IMR-90 (cell line): ENCODE data around the gene ING3. TPM values are rescaled to one million over a fixed set of nuclear protein-coding genes. Genes with fewer than 3 reads are reported as not detected.

ENCODE experiments used
- ATAC-seq: fragments of 200-7000 bp; cut with Tn5 transposase; 2 replicates; pipeline ENCODE4 v1.9.1; 2020; ENCODE audit warnings: low read depth, mild to moderate bottlenecking, moderate library complexity
- BruUV-seq: library from RNA; stranded (reverse); fragments of 400-500 nt; replicated peaks from 2 replicates; lab custom pipeline; 2021; lab: Mats Ljungman, UMichigan
- CTCF ChIA-PET: fragments of 300-600 bp; formaldehyde crosslinking; extraction: SDS; loops from one replicate; lab custom pipeline; 2021; ENCODE audit warnings: antibody characterized with exemption; lab: Yijun Ruan, JAX
- POLR2A ChIA-PET: fragments of 300-600 bp; sonication (Branson Sonifier 250); formaldehyde crosslinking; loops from one replicate; lab custom pipeline; 2022; ENCODE audit warnings: antibody characterized with exemption; ENCODE audit not compliant: unreplicated experiment; lab: Charles Lee
- DNase-seq: peaks from one replicate; pipeline ENCODE4 v3.0.0; 2013
- H2AFZ ChIP-seq: replicated peaks from 2 replicates; pipeline ENCODE3; 2013; ENCODE audit warnings: low read length, mild to moderate bottlenecking; ENCODE audit not compliant: poor library complexity
- H2AK5ac ChIP-seq: 2 replicates; pipeline ENCODE4 v1.6.1; 2013; ENCODE audit warnings: low read depth, low read length, inconsistent platforms
- H2AK9ac ChIP-seq: replicated peaks from 2 replicates; pipeline ENCODE3; 2013; ENCODE audit warnings: mild to moderate bottlenecking, low read depth, low read length, moderate library complexity; ENCODE audit not compliant: poor library complexity
- H2BK120ac ChIP-seq: 2 replicates; pipeline ENCODE4 v1.6.1; 2013; ENCODE audit warnings: low read depth, low read length, inconsistent platforms
- H2BK15ac ChIP-seq: 3 replicates; pipeline ENCODE4 v1.6.1; 2013; ENCODE audit warnings: low read depth, low read length, inconsistent platforms
- H2BK20ac ChIP-seq: 2 replicates; pipeline ENCODE4 v1.6.1; 2013; ENCODE audit warnings: low read depth, mild to moderate bottlenecking, inconsistent platforms, low read length, moderate library complexity
- H2BK5ac ChIP-seq: 2 replicates; pipeline ENCODE4 v1.6.1; 2013; ENCODE audit warnings: mild to moderate bottlenecking, low read depth, low read length, inconsistent platforms; ENCODE audit not compliant: poor library complexity, severe bottlenecking
- H3K14ac ChIP-seq: replicated peaks from 2 replicates; pipeline ENCODE4 v1.6.1; 2013; ENCODE audit warnings: low read depth, low read length, inconsistent platforms
- H3K18ac ChIP-seq: 2 replicates; pipeline ENCODE4 v1.6.1; 2013; ENCODE audit warnings: low read depth, low read length, control low read depth
- H3K23ac ChIP-seq: 2 replicates; pipeline ENCODE4 v1.6.1; 2013; ENCODE audit warnings: low read depth, low read length, inconsistent platforms
- H3K27ac ChIP-seq: 2 replicates; pipeline ENCODE4 v1.5.1; 2013; ENCODE audit warnings: mild to moderate bottlenecking, control low read depth, low read length; ENCODE audit not compliant: insufficient read depth
- H3K27me3 ChIP-seq: 2 replicates; pipeline ENCODE4 v1.6.1; 2013; ENCODE audit warnings: low read length; ENCODE audit not compliant: control insufficient read depth, insufficient read depth
- H3K36me3 ChIP-seq: 2 replicates; pipeline ENCODE4 v1.6.1; 2013; ENCODE audit warnings: low read length, mixed read lengths; ENCODE audit not compliant: control insufficient read depth, insufficient read depth
- H3K4ac ChIP-seq: 2 replicates; pipeline ENCODE4 v1.6.1; 2013; ENCODE audit warnings: low read depth, low read length, inconsistent platforms
- H3K4me1 ChIP-seq: 2 replicates; pipeline ENCODE4 v1.6.1; 2013; ENCODE audit warnings: low read length, mixed read lengths; ENCODE audit not compliant: control insufficient read depth, insufficient read depth
- H3K4me2 ChIP-seq: 2 replicates; pipeline ENCODE4 v1.6.1; 2013; ENCODE audit warnings: low read depth, mild to moderate bottlenecking, control low read depth, low read length, moderate library complexity
- H3K4me3 ChIP-seq: 2 replicates; pipeline ENCODE4 v1.5.1; 2013; ENCODE audit warnings: low read depth, mild to moderate bottlenecking, control low read depth, low read length, moderate library complexity; ENCODE audit not compliant: insufficient read depth
- H3K56ac ChIP-seq: 2 replicates; pipeline ENCODE4 v1.6.1; 2013; ENCODE audit warnings: low read length, inconsistent platforms; ENCODE audit not compliant: insufficient read depth; ENCODE audit errors: extremely low read depth
- H3K79me1 ChIP-seq, 2 experiments: 2 replicates each; pipeline ENCODE4 v1.6.1; 2013; ENCODE audit warnings: low read length in 2 of 2, inconsistent platforms in 1 of 2, low read depth in 1 of 2
- H3K9ac ChIP-seq: 2 replicates; pipeline ENCODE4 v1.6.1; 2013; ENCODE audit warnings: low read depth, low read length, control low read depth
- H3K9me1 ChIP-seq: 2 replicates; pipeline ENCODE4 v1.6.1; 2013; ENCODE audit warnings: low read length, inconsistent platforms; ENCODE audit not compliant: insufficient read depth
- H3K9me3 ChIP-seq: 2 replicates; pipeline ENCODE4 v1.6.1; 2013; ENCODE audit warnings: low read length; ENCODE audit not compliant: control insufficient read depth, insufficient read depth
- H4K20me1 ChIP-seq: 2 replicates; pipeline ENCODE4 v1.6.1; 2013; ENCODE audit warnings: low read length, inconsistent platforms; ENCODE audit not compliant: insufficient read depth
- H4K5ac ChIP-seq: 2 replicates; pipeline ENCODE4 v1.6.1; 2013; ENCODE audit warnings: mild to moderate bottlenecking, low read depth, low read length, control low read depth
- H4K8ac ChIP-seq, 2 experiments: 2 replicates each; pipeline ENCODE4 v1.6.1; 2013; ENCODE audit warnings: low read depth in 2 of 2, low read length in 2 of 2, control low read depth in 1 of 2, inconsistent platforms in 1 of 2
- H4K91ac ChIP-seq: 2 replicates; pipeline ENCODE4 v1.6.1; 2013; ENCODE audit warnings: low read depth, low read length, inconsistent platforms; ENCODE audit not compliant: insufficient read depth
- FOS ChIP-seq: fragments of 150-350 bp; IDR thresholded peaks from 2 replicates; pipeline ENCODE4 v1.6.1; 2016; ENCODE audit warnings: low read depth, low read length
- MAZ ChIP-seq: IDR thresholded peaks from 2 replicates; pipeline ENCODE4 v1.6.1; 2012; ENCODE audit warnings: low read depth, mild to moderate bottlenecking, low read length, improper control_type of control experiment, moderate library complexity, borderline replicate concordance
- MXI1 ChIP-seq: IDR thresholded peaks from 2 replicates; pipeline ENCODE4 v1.6.1; 2012; ENCODE audit warnings: low read depth, mild to moderate bottlenecking, low read length, moderate library complexity, borderline replicate concordance
- RCOR1 ChIP-seq: IDR thresholded peaks from 2 replicates; pipeline ENCODE4 v1.6.1; 2012; ENCODE audit warnings: mild to moderate bottlenecking, low read length, improper control_type of control experiment; ENCODE audit not compliant: insufficient replicate concordance
- USF2 ChIP-seq: fragments of 150-350 bp; IDR thresholded peaks from 2 replicates; pipeline ENCODE4 v1.6.1; 2017; ENCODE audit warnings: mild to moderate bottlenecking, antibody characterized with exemption, low read length, low read depth
- WGBS, 2 experiments: methylation state at CpG; one replicate each; pipeline versions ENCODE4 v1.1.5 to v1.1.7; 2013; ENCODE audit warnings: missing lambda C conversion rate in 2 of 2; ENCODE audit not compliant: insufficient read length in 1 of 2; ENCODE audit errors: extremely low coverage in 2 of 2; 5-methylcytosine and 5-hydroxymethylcytosine counted together
- dilution Hi-C: fragments of 300-500 bp; cut with HindIII; formaldehyde crosslinking; loops from one replicate; pipeline ENCODE4 v1.14.3; 2018; ENCODE audit warnings: low sequenced_read_pairs; ENCODE audit not compliant: unreplicated experiment
- in situ Hi-C: fragments of 300-500 bp; cut with MboI; formaldehyde crosslinking; loops from 3 replicates; pipeline ENCODE4 v1.14.3; 2019; ENCODE audit warnings: low sequenced_read_pairs, inconsistent platforms, mixed read lengths
- intact Hi-C: fragments of 100-400 bp; cut with micrococcal nuclease; formaldehyde crosslinking; loops from 2 replicates; pipeline ENCODE4 v1.10.0; 2022
- polyA plus RNA-seq, 3 experiments: library from polyadenylated mRNA; depleted of rRNA; stranded (reverse); fragments of >200 nt; gene quantifications; 2 replicates each; pipeline ENCODE4 v1.2.3, GENCODE V29; 2012; ENCODE audit warnings: low replicate concordance in 1 of 3
- total RNA-seq: library from RNA; depleted of rRNA; stranded (reverse); fragments of >200 nt; gene quantifications from 2 replicates; pipeline ENCODE4 v1.2.3, GENCODE V29; 2012

The ING3 gene
- total and polyA plus RNA-seq, 2 of the 4 experiments (the other 2 are of a cell fraction): 7.2 to 11.3 TPM

DNA sequence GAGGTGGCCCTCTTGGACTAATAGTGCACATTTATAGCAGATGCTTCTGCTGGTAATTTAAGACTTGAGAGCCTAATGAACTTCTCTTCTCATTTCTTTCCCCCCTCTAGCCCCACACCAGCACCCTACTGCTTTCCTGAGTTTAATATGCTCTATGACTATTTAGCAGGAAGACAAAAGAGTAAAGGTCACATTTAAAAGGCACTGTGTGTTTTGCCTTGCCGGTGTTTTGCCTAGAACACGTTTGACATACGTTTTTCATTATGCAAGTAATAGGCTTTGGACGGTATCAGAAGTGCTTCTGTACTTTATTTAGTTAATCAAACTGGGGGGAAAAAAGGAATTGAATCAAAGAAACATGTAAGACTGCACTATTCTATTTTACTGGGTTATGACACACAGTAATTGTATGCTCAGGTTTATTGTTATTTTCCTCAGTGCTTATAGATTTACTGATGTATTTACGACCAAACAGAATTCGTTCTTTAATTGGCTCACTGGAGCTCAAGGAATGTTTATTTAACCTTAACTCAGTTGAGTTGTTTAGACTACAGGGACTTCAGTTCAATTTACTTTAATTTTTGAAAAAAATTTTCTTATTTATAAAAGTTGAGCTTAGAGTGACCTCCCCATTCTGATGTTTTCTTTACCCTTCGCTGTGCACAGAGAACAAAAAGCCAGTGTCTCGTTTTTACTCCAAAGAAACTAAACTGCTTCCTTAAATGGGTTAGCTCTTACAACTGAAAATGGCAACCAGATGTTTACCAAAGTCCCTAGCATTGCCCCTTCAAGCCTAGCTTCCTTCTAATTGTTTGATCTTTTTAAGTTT, 73.3 kb downstream of the ING3 start:
- Histone ChIP-seq H2BK5ac (peak overlapping the region; percentile 87), H2BK120ac (peak overlapping the region; percentile 84), H3K4me2 (peak overlapping the region; percentile 81), H3K18ac (peak overlapping the region; percentile 92), H3K9me3 (no peaks in the 10 kb centered on the region), H4K5ac (peak overlapping the region; percentile 54), H3K9ac (peak overlapping the region; percentile 42; the same call in 1 of the 2 replicates), H3K4me3 (peak overlapping the region; percentile 6; the same call in 1 of the 2 replicates), H4K20me1 (no peaks in the 10 kb centered on the region), H3K14ac (peak overlapping the region; percentile 69), H3K79me1 (peaks cover 19 to 49% of the 10 kb centered on the region in 2 experiments), H3K27ac (peak overlapping the region; percentile 77), H2AK9ac (no peak overlapping the region), H2AFZ (no peak overlapping the region), H2BK20ac (peak overlapping the region; percentile 71), H3K56ac (peak overlapping the region; percentile 79), H2BK15ac (peak overlapping the region; percentile 75; the same call in 2 of the 3 replicates), H2AK5ac (no peak overlapping the region), H4K91ac (peak overlapping the region; percentile 67; the same call in 1 of the 2 replicates), H3K4me1 (peaks cover 14% of the 10 kb centered on the region), H3K36me3 (no peaks in the 10 kb centered on the region), H3K9me1 (peaks cover 5% of the 10 kb centered on the region), H4K8ac (peak overlapping the region in 1 of 2 experiments; percentile 58; a peak in 3 of 4 replicates), H3K4ac (peak overlapping the region; percentile 64), H3K23ac (peak overlapping the region; percentile 81), H3K27me3 (no peaks in the 10 kb centered on the region)
- DNase-seq: peak; percentile 37
- peak; percentile 55 for ATAC-seq
- no peak for TF ChIP-seq RCOR1
- TF ChIP-seq USF2: no peak
- no peak for TF ChIP-seq FOS
- no peak for TF ChIP-seq MAZ
- no peak for TF ChIP-seq MXI1
- POLR2A ChIA-PET: interaction anchor here (0.6 to 0.9 kb wide), 3 partner anchors 24 to 34 kb away, joined by 3 to 4 read pairs (median 3); no protein-coding TSS in a partner anchor
- CTCF ChIA-PET: no interaction called here
- intact Hi-C loops (no loop called here), in situ Hi-C loops (no loop called here), dilution Hi-C loops (no loop called here)
- no TSS peak for BruUV-seq
- no CpG with 5 or more reads among the region's 8 CpGs for WGBS, 2 experiments
